Osteoblast (primary cell): ENCODE measurements around the gene RNU5B-1. TPM values are rescaled to one million over a fixed set of nuclear protein-coding genes. Genes with fewer than 3 reads are reported as not detected.

Source experiments
- DNase-seq: peaks from one replicate; pipeline ENCODE4 v3.0.0; 2011; ENCODE audit warnings: low spot score, mixed read lengths; ENCODE audit not compliant: insufficient read length; ENCODE audit errors: missing footprints
- H2AFZ ChIP-seq: 2 replicates; pipeline ENCODE4 v1.6.0; 2011; ENCODE audit warnings: mild to moderate bottlenecking, low read length
- H3K27ac ChIP-seq: 2 replicates; pipeline ENCODE4 v1.5.1; 2011; ENCODE audit warnings: mild to moderate bottlenecking, low read depth, low read length, moderate library complexity
- H3K27me3 ChIP-seq: 2 replicates; pipeline ENCODE4 v1.6.0; 2012; ENCODE audit warnings: mild to moderate bottlenecking, control low read depth, inconsistent platforms, low read length, moderate library complexity; ENCODE audit not compliant: insufficient read depth
- H3K36me3 ChIP-seq: 2 replicates; pipeline ENCODE4 v1.5.1; 2011; ENCODE audit warnings: mild to moderate bottlenecking, low read length, control low read depth, moderate library complexity; ENCODE audit not compliant: insufficient read depth
- H3K4me1 ChIP-seq: 2 replicates; pipeline ENCODE4 v1.5.1; 2011; ENCODE audit warnings: mild to moderate bottlenecking, low read length, control low read depth, moderate library complexity; ENCODE audit not compliant: insufficient read depth
- H3K4me2 ChIP-seq: 2 replicates; pipeline ENCODE4 v1.6.0; 2011; ENCODE audit warnings: mild to moderate bottlenecking, low read length; ENCODE audit not compliant: insufficient read depth
- H3K4me3 ChIP-seq: fragments of 200-600 bp; sonication (generic); 3 replicates; pipeline ENCODE4 v1.5.1; 2012; ENCODE audit warnings: mild to moderate bottlenecking, low read length, inconsistent platforms; ENCODE audit not compliant: insufficient read depth
- H3K79me2 ChIP-seq: 2 replicates; pipeline ENCODE4 v1.6.0; 2012; ENCODE audit warnings: mild to moderate bottlenecking, low read length, control low read depth, inconsistent platforms; ENCODE audit not compliant: insufficient read depth
- H3K9me3 ChIP-seq: 2 replicates; pipeline ENCODE4 v1.5.1; 2011; ENCODE audit warnings: low read depth, low read length, control low read depth
- H4K20me1 ChIP-seq: 2 replicates; pipeline ENCODE4 v1.6.0; 2012; ENCODE audit warnings: mild to moderate bottlenecking, low read length, control low read depth; ENCODE audit not compliant: insufficient read depth
- CTCF ChIP-seq: IDR thresholded peaks from 2 replicates; pipeline ENCODE4 v1.5.1; 2011; ENCODE audit warnings: mild to moderate bottlenecking, low read depth, low read length, moderate library complexity; ENCODE audit errors: extremely low read depth
- total RNA-seq: library from RNA; depleted of rRNA; stranded (reverse); fragments of >200 nt; gene quantifications from 2 replicates; pipeline ENCODE4 v1.2.3, GENCODE V29; 2012

RNU5B-1 gene
- total RNA-seq, 1 donor: not detected

- H3K9me3 ChIP-seq: no peaks in the 10 kb centered on the region
- no peak for TF ChIP-seq CTCF
- no peaks in the 10 kb centered on the region for H4K20me1 ChIP-seq
Measured at GRCh38 chr15:65326818-65327217, 22.3 kb downstream of the RNU5B-1 start.

GRCh38 chr15:65327651-65328393 is 23.3 kb downstream of the RNU5B-1 start:
- Histone ChIP-seq H3K36me3 (no peaks in the 10 kb centered on the region), H3K79me2 (no peaks in the 10 kb centered on the region), H4K20me1 (no peaks in the 10 kb centered on the region), H3K4me3 (no peak overlapping the region), H3K27ac (no peak overlapping the region), H3K27me3 (no peaks in the 10 kb centered on the region), H3K9me3 (no peaks in the 10 kb centered on the region), H2AFZ (no peak overlapping the region), H3K4me2 (no peak overlapping the region), H3K4me1 (no peaks in the 10 kb centered on the region)
- no peak for TF ChIP-seq CTCF
- DNase-seq: peak; percentile 78

More at GRCh38 chr15:65326818-65327217, 22.3 kb downstream of the RNU5B-1 start:
- H3K36me3 ChIP-seq: no peaks in the 10 kb centered on the region
- no peak overlapping the region for H3K4me3 ChIP-seq
- H3K79me2 ChIP-seq: no peaks in the 10 kb centered on the region
- H3K27me3 ChIP-seq: no peaks in the 10 kb centered on the region
- no peak overlapping the region for H3K27ac ChIP-seq
- no peaks in the 10 kb centered on the region for H3K4me1 ChIP-seq
- no peak overlapping the region for H2AFZ ChIP-seq
- DNase-seq: peak; percentile 85
- no peak overlapping the region for H3K4me2 ChIP-seq

- Histone ChIP-seq H3K9me3 (no peaks in the 10 kb centered on the region), H3K36me3 (no peaks in the 10 kb centered on the region), H2AFZ (no peak overlapping the region), H3K27ac (no peak overlapping the region), H3K27me3 (no peaks in the 10 kb centered on the region), H3K4me1 (no peaks in the 10 kb centered on the region), H4K20me1 (no peaks in the 10 kb centered on the region), H3K4me3 (no peak overlapping the region), H3K4me2 (no peak overlapping the region), H3K79me2 (no peaks in the 10 kb centered on the region)
- no peak for TF ChIP-seq CTCF
- DNase-seq: peak; percentile 46
Measured at GRCh38 chr15:65328506-65329287, 24.2 kb downstream of the RNU5B-1 start.
